A549 treated with AZD2906 at 1 μM for 4 hours (cell line): ENCODE data around the gene ALCAM. TPM values are rescaled to one million over a fixed set of nuclear protein-coding genes. Genes with fewer than 3 reads are reported as not detected.

Experiments
- total RNA-seq: library from RNA; stranded (reverse); fragments of 200-300 nt; extraction: Qiagen RNA extraction; gene quantifications from 5 replicates; pipeline ENCODE4 v1.2.3, GENCODE V29; 2022

Gene ALCAM
- total RNA-seq = 78.0 to 120 TPM (median 98.3 TPM) in 5 replicates

GRCh38 chr3:105366326-105367062 is at the start of gene ALCAM:
TSS of gene ALCAM (plus strand) at chr3:105366909.

